SU-DHL-6 (cell line): ENCODE data around the gene MAML3.

Experiments used
- CTCF ChIP-seq: fragments of 200-600 bp; sonication (generic); IDR thresholded peaks from one replicate; pipeline ENCODE4 v1.5.1; 2017; ENCODE audit warnings: antibody characterized with exemption, mild to moderate bottlenecking, low read length, moderate library complexity; ENCODE audit not compliant: insufficient read depth, poor library complexity, severe bottlenecking
- EZH2phosphoT487 ChIP-seq: fragments of 200-600 bp; sonication (generic), shearing (Covaris generic); conservative IDR thresholded peaks from 2 replicates; pipeline ENCODE4 v1.6.1; 2018; ENCODE audit warnings: mild to moderate bottlenecking, antibody characterized with exemption, low read length, moderate library complexity, mixed read lengths

GRCh38 chr4:139978692-139979091 is 175.3 kb downstream of the MAML3 start:
- TF ChIP-seq CTCF (no peak), EZH2phosphoT487 (no peak)
